NCI-H1092 treated with DMSO at 0.1 percent for 48 hours (cell line): ENCODE results near the gene CHEK1.

Experiments
- DNase-seq: peaks from one replicate; lab custom pipeline; 2025; lab: John Stamatoyannopoulos, UW

The CHEK1 gene

DNA sequence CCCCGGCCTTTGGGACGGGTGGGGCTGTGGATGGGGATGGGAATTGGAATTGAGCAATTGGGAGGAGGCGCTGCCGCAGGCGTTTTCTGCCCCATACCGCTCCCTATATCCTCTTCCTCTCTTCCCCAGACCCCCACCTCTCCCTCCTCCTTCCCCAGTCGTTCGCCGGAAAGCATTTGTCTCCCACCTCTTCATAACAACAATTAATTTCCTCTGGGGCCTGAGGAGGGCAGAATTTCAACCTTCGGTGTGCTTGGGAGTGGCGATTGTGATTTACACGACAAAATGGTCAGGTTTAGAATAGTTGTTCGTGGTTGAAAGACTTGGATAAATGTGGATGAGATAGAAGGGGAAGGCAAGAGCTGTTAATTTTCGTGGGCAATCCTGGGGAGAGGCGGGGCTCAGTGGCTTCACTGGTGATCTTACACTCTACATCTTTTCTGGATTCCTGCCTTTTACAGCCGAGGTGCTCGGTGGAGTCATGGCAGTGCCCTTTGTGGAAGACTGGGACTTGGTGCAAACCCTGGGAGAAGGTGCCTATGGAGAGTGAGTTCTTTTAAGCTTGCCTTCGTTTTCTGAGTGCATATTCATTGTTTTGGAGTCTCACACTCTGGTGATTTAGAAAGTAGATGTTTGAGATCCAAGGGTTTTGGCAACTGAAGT lies 1.5 kb downstream of the CHEK1 start:
- DNase-seq: peak; percentile 83

- no peak for DNase-seq
These were observed 2.4 kb downstream of the CHEK1 start for GRCh38 chr11:125627236-125627910.

DNA sequence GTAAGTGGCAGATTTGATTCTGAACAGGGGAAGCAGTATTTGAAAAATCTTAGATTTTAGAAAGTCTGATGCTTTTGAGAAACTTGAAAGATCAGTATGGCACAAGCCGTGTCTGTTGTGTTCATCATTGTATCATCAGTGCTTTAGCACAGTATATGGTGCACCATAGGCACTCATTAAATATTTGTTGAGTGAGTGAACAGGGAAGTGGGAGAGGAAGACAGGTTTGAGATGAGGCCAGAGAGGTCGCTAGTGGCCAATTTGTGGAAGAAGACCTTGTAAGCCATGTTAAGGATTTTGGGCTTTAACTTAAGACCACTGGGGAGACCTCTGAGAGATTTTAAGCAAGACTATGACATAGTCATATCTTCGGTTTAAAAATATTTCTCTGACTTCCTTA lies 12.9 kb downstream of the CHEK1 start:
- no peak for DNase-seq

DNA sequence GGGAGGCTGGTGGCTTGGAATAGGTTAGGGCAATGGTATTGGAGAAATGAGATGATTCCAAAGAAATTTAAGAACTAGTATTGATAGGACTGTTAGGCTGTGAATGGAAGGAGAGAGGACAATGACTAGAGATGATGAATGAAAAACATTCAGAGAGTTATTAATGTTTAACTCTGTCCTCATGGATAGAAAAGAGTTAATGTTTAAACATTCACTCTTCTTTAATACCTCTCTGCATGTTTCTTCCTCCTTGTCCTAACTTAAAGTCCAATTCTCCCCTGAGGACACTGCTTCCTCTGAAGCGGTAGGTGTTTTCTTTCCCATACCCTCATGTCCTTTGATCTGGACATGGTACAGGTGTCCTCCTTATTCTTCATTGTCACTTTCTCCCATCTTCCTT lies 13.4 kb downstream of the CHEK1 start:
- no peak for DNase-seq

- DNase-seq: no peak
These were observed 20.9 kb downstream of the CHEK1 start for GRCh38 chr11:125645871-125646270.

GRCh38 chr11:125649465-125650166 lies 24.7 kb downstream of the CHEK1 start:
- DNase-seq: no peak

GRCh38 chr11:125662689-125663088 lies 37.7 kb downstream of the CHEK1 start:
- no peak for DNase-seq

DNA sequence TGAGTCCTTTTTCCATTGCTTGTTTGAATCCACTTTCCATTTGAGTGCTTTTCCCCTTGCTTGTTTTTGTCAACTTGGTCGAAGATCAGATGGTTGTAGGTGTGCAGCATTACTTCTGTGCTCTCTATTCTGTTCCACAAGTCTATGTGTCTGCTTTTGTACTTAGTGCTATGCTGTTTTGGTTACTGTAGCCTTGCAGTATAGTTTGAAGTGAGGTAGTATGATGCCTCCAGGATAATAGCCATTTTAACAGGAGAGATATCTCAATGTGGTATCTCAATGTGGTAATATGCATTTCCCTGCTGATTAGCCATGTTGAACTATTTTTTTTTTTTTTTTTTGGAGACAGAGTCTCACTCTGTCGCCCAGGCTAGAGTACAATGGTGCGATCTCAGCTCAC lies 38.9 kb downstream of the CHEK1 start:
- DNase-seq: no peak

DNA sequence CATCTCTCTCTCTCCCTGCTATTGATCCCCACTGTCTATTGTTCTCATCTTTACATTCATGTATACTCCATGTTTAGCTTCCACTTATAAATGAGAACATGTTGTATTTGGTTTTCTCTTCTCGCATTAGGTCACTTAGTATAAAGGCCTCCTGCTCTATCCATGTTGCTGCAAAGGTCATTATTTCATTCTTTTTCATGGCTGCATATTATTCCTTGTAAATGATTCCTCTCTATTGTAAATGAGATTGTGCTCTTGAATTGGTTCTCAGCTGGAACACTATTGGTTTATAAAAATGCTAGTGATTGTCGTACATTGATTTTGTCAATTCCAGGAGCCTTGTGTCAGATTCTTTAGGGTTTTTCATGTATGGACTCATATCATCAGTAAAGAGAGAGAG lies 42.2 kb downstream of the CHEK1 start:
- DNase-seq: no peak

GRCh38 chr11:125670172-125670571 lies 45.2 kb downstream of the CHEK1 start:
- DNase-seq: no peak

GRCh38 chr11:125671561-125671960 lies 46.6 kb downstream of the CHEK1 start:
- DNase-seq: no peak

- no peak for DNase-seq
These were observed 49.2 kb downstream of the CHEK1 start for GRCh38 chr11:125674210-125674609.

GRCh38 chr11:125675196-125675595 lies 50.2 kb downstream of the CHEK1 start:
- no peak for DNase-seq

DNA sequence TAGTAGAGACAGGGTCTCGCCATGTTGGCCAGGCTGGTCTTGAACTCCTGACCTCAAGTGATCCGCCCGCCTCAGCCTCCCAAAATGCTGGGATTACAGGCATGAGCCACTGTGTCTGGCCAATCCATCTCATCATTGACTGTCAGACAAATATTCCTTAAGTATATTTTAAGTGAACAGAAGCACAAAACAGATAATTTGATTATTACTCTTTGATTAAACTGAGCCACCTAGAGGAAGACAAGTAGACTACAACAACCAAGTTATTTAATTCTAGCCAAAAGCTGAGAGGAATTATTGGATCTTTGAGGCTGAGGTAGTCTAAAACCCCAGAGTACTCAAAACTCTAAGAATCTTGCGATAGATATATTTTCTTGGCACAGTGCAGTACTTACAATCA lies 54.4 kb downstream of the CHEK1 start:
- no peak for DNase-seq

GRCh38 chr11:125679837-125680236 lies 54.9 kb downstream of the CHEK1 start:
- no peak for DNase-seq

DNA sequence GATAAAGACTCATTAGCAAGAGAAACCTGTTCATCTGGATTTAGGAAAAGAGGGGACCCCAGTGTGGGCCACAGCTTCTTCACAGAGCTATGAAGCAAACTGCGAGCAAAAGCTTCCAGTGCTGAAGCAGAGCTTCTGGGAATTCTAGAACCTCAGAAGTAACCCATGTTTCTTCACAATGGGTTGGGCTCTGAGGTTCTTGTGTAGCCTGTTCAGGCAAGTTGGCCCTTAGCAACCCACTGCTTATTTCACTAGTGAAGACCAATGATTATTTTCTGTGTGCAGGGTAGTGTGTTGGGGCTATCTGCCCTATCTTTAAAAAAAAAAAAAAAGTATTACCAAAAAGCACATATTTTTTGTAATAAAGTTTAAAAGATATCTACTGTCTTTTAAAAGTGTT lies 55.8 kb downstream of the CHEK1 start, which contains the start of gene ACRV1:
TSS of gene ACRV1 (minus strand) at position 101 of the 400 bp plus-strand sequence. CDS start at position 34, 67 bp downstream.
- DNase-seq: no peak

DNA sequence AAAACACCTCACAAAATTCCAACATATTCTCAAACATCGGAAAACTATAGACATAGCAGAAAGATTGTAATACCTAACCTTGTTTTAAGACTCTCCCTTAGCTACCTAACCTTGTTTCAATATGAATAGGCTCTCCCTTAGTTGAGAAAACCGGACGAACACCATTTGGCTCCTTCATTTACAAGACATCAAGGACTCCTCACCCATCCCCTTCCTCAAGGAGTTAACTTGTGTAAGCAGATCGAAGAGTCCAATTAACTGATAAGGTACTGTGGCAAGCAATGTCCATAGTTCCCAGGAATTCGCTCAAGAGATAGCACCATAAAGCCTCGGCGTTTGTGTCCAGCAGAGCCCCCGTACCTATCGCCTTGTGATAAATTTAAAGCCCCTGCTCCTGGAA lies 60.3 kb downstream of the CHEK1 start:
- DNase-seq: no peak

DNA sequence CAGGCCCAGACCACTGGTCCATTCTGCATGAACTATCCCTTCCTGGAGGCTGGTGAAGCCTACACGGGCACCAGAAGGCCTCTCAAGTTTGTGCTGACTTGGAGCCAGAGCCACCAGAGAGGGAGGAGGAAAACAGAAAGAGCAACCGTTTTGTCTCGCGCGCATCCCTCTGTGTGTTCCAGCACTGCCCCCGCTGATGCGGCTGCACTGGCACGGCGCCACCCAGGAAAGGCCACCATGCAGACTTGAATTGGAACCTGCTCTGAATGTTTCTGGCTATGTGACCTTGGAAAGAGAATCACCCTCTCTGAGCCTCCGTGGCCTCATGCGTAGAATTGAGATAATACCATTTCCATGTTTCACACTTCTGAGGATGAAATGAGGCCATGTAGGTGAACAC lies 63.1 kb downstream of the CHEK1 start:
- DNase-seq: no peak

DNA sequence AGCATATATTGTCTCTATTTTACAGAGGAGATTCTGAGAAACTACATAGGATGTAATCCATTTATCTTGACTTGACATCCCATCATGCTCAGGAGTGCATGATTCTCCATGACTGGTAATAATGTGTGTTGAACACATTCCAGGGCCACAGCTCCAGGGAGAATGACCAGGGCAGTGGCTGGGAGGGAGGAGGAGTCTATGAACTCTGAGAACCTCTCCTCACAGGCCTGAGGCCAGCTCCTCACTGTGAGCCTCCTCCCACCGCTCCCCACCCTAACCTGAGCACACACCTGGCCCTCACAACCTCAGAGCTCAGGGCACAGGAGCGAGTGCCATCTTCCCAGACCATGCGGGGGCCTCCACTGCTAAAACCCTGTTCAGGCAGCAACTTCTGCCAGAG lies 63.7 kb downstream of the CHEK1 start:
- DNase-seq: no peak

DNA sequence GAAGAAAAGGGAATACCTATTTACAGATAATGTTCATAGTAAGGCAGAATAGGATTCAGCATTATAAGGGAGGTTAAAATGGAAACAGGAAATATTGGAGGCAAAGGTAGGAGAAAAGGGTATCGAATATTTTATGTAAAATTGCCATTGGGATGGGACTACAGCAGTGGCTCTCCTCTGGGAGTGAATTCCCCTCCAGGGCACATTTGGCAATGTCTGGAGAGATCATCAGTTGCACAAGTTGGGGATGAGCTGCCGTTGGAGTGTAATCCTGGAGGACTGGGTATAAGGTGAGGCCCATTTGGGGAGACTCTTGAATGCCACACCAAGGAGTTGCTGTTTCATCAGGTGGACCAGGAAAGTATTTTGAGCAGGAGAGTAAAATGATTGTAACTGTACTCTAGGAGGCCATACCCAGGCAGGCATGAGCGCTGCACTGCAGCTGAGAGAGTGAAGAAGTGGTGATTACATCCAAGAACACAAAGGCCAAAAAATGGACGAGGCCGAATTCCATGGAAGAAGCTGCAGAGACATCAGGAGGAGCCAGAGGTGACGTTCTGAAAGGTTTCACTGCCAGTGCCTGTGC lies 64.4 kb downstream of the CHEK1 start:
- no peak for DNase-seq

GRCh38 chr11:125690006-125690405 lies 65.0 kb downstream of the CHEK1 start:
- DNase-seq: no peak

DNA sequence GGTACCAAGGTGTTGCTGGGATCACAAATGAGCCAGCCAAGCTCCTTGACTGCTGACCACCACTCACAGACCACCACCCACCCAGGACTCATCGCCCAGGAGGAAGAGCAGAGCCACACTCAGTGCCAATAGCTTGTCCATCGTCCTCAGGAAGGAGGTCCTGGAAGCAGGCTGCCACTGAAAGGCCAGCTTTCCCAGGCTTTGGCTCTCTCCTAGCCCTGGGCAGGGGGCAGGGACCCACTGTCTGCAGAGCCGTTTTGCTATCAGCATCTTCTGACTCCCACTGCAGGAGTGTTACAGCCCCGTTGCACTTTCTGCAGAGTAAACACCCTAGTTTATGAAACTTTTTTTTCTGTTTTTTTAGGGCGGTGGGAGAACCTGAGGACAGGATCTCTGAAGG lies 67.9 kb downstream of the CHEK1 start:
- DNase-seq: no peak

DNA sequence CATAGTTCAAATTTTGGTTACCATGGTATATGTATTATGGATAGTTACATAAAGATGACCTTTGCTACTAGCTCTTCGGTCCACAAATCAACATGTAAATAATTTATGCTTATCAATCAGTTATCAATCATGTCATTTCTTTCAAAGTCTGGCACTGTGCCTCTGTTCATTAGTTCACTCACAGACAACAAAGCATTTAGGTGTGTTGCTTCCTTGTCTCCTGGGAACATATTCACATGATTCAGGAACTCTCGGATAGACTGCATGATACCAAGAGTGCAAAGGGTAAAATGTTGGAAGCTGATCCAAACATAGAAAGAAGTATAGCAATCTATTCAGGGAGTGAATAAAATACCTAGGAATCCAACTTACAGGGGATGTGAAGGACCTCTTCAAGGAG lies 70.0 kb downstream of the CHEK1 start:
- no peak for DNase-seq
